ENCODE measurements around the gene EIF5B. TPM values are rescaled to one million over a fixed set of nuclear protein-coding genes. Genes with fewer than 3 reads are reported as not detected.

The EIF5B gene
- total and polyA plus RNA-seq, 2 of the 4 experiments (the other 2 are of a cell fraction), result 19.7 to 21.8 TPM

- no peak overlapping the region for H3K23ac ChIP-seq (ENCODE audit: low read depth, low read length)
- CTCF ChIA-PET, result no interaction called here
- H4K8ac ChIP-seq (ENCODE audit: low read depth in 2 of 2, low read length in 2 of 2), result no peak overlapping the region
- dilution Hi-C loops (cut with HindIII; ENCODE audit: low sequenced_read_pairs, unreplicated experiment), result no loop called here
- no CpG with 5 or more reads among the region's 5 CpGs for WGBS, 2 experiments (ENCODE audit: extremely low coverage in 2 of 2, insufficient read length in 1 of 2)
- POLR2A ChIA-PET (ENCODE audit: unreplicated experiment), result no interaction called here
- H3K36me3 ChIP-seq (ENCODE audit: control insufficient read depth, insufficient read depth, low read length), result peaks cover 55% of the 10 kb centered on the region
- H2BK5ac ChIP-seq (ENCODE audit: low read depth, low read length, poor library complexity, severe bottlenecking), result no peak overlapping the region
- H3K56ac ChIP-seq (ENCODE audit: extremely low read depth, insufficient read depth, low read length), result no peak overlapping the region
- no peak overlapping the region for H2AK9ac ChIP-seq (replicated peaks; ENCODE audit: low read depth, low read length, poor library complexity)
- BruUV-seq (replicated peaks), result no TSS peak
- H3K9ac ChIP-seq (ENCODE audit: low read depth, low read length), result no peak overlapping the region
- peaks cover 2% of the 10 kb centered on the region; the same call in 1 of the 2 replicates for H3K4me1 ChIP-seq (ENCODE audit: control insufficient read depth, insufficient read depth, low read length)
- H2AK5ac ChIP-seq (ENCODE audit: low read depth, low read length), result no peak overlapping the region
- no peak overlapping the region for H4K91ac ChIP-seq (ENCODE audit: insufficient read depth, low read depth, low read length)
- in situ Hi-C loops (cut with MboI; ENCODE audit: low sequenced_read_pairs), result no loop called here
- H3K79me1 ChIP-seq (ENCODE audit: low read depth in 1 of 2, low read length in 2 of 2), result peaks cover 0 to 10% of the 10 kb centered on the region in 2 experiments; a peak in 3 of 4 replicates
- H2BK20ac ChIP-seq (ENCODE audit: low read depth, low read length), result no peak overlapping the region
- ATAC-seq (ENCODE audit: low read depth) (no peak), DNase-seq (no peak)
- no peak overlapping the region for H3K4ac ChIP-seq (ENCODE audit: low read depth, low read length)
- H3K27ac ChIP-seq (ENCODE audit: insufficient read depth, low read length), result no peak overlapping the region
- no peaks in the 10 kb centered on the region for H3K9me3 ChIP-seq (ENCODE audit: control insufficient read depth, insufficient read depth, low read length)
- no peak overlapping the region for H4K5ac ChIP-seq (ENCODE audit: low read depth, low read length)
- H4K20me1 ChIP-seq (ENCODE audit: insufficient read depth, low read length), result peaks cover 6% of the 10 kb centered on the region; the same call in 1 of the 2 replicates
- no peak overlapping the region for H3K18ac ChIP-seq (ENCODE audit: low read depth, low read length)
- no peak overlapping the region for H3K4me2 ChIP-seq (ENCODE audit: low read depth, low read length)
- no peak overlapping the region for H2BK120ac ChIP-seq (ENCODE audit: low read depth, low read length)
- intact Hi-C loops (cut with micrococcal nuclease), result no loop called here
- H3K14ac ChIP-seq (replicated peaks; ENCODE audit: low read depth, low read length), result no peak overlapping the region
- peaks cover 12% of the 10 kb centered on the region for H3K9me1 ChIP-seq (ENCODE audit: insufficient read depth, low read length)
- H2BK15ac ChIP-seq (ENCODE audit: low read depth, low read length), result no peak overlapping the region
- no peak overlapping the region for H2AFZ ChIP-seq (replicated peaks; ENCODE audit: low read length, poor library complexity)
- TF ChIP-seq SMC3 (IDR thresholded peaks at IDR 0.05; ENCODE audit: low read depth, low read length), result no peak
- no peak for TF ChIP-seq NFE2L2 (IDR thresholded peaks at IDR 0.05; ENCODE audit: low read depth, low read length)
- no peak for TF ChIP-seq MAFK (IDR thresholded peaks at IDR 0.05; ENCODE audit: low read depth, low read length)
- no peak for TF ChIP-seq POLR2A (IDR thresholded peaks at IDR 0.05; ENCODE audit: low read depth, low read length)
- TF ChIP-seq MAZ (IDR thresholded peaks at IDR 0.05; ENCODE audit: borderline replicate concordance, low read depth, low read length), result no peak
- TF ChIP-seq, protein P1, sequence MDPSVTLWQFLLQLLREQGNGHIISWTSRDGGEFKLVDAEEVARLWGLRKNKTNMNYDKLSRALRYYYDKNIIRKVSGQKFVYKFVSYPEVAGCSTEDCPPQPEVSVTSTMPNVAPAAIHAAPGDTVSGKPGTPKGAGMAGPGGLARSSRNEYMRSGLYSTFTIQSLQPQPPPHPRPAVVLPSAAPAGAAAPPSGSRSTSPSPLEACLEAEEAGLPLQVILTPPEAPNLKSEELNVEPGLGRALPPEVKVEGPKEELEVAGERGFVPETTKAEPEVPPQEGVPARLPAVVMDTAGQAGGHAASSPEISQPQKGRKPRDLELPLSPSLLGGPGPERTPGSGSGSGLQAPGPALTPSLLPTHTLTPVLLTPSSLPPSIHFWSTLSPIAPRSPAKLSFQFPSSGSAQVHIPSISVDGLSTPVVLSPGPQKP (IDR thresholded peaks at IDR 0.05; ENCODE audit: borderline replicate concordance, low read depth, low read length), result no peak
- TF ChIP-seq RFX5 (IDR thresholded peaks at IDR 0.05; ENCODE audit: low read depth, low read length), result no peak
- TF ChIP-seq RCOR1 (IDR thresholded peaks at IDR 0.05; ENCODE audit: insufficient replicate concordance, low read length), result no peak
- H3K4me3 ChIP-seq (ENCODE audit: insufficient read depth, low read depth, low read length), result no peak overlapping the region
- H3K27me3 ChIP-seq (ENCODE audit: control insufficient read depth, insufficient read depth, low read length), result no peaks in the 10 kb centered on the region
These were observed 61.1 kb downstream of the EIF5B start for GRCh38 chr2:99398303-99398702.
